ENCODE measurements around the gene DPYD.

DPYD gene

GRCh38 chr1:97712980-97713379 is 207.9 kb downstream of the DPYD start:
- Histone ChIP-seq H3K4me1 (ENCODE audit: control insufficient read depth, insufficient read depth, low read length) (no peaks in the 10 kb centered on the region), H3K4me3 (ENCODE audit: low read depth, low read length) (no peak overlapping the region), H3K36me3 (ENCODE audit: control insufficient read depth, insufficient read depth, low read length) (no peaks in the 10 kb centered on the region), H3K27me3 (ENCODE audit: control insufficient read depth, insufficient read depth, low read length) (no peaks in the 10 kb centered on the region), H3K9ac (ENCODE audit: low read length) (no peak overlapping the region), H3K9me3 (ENCODE audit: control insufficient read depth, insufficient read depth, low read depth, low read length) (no peaks in the 10 kb centered on the region), H3K27ac (ENCODE audit: low read depth, low read length) (no peak overlapping the region)

- no peak overlapping the region for H3K9ac ChIP-seq (ENCODE audit: low read length)
- no peak overlapping the region for H3K27ac ChIP-seq (ENCODE audit: low read depth, low read length)
- no peaks in the 10 kb centered on the region for H3K9me3 ChIP-seq (ENCODE audit: control insufficient read depth, insufficient read depth, low read depth, low read length)
- H3K4me1 ChIP-seq (ENCODE audit: control insufficient read depth, insufficient read depth, low read length), result no peaks in the 10 kb centered on the region
- H3K27me3 ChIP-seq (ENCODE audit: control insufficient read depth, insufficient read depth, low read length), result no peaks in the 10 kb centered on the region
- H3K36me3 ChIP-seq (ENCODE audit: control insufficient read depth, insufficient read depth, low read length), result no peaks in the 10 kb centered on the region
- H3K4me3 ChIP-seq (ENCODE audit: low read depth, low read length), result no peak overlapping the region
Measured at GRCh38 chr1:97711858-97712257, 209.0 kb downstream of the DPYD start.

- no peak overlapping the region for H3K27ac ChIP-seq (ENCODE audit: low read depth, low read length)
- no peak overlapping the region for H3K9ac ChIP-seq (ENCODE audit: low read length)
- H3K27me3 ChIP-seq (ENCODE audit: control insufficient read depth, insufficient read depth, low read length), result no peaks in the 10 kb centered on the region
- H3K4me1 ChIP-seq (ENCODE audit: control insufficient read depth, insufficient read depth, low read length), result no peaks in the 10 kb centered on the region
- no peaks in the 10 kb centered on the region for H3K9me3 ChIP-seq (ENCODE audit: control insufficient read depth, insufficient read depth, low read depth, low read length)
- H3K4me3 ChIP-seq (ENCODE audit: low read depth, low read length), result no peak overlapping the region
- no peaks in the 10 kb centered on the region for H3K36me3 ChIP-seq (ENCODE audit: control insufficient read depth, insufficient read depth, low read length)
Measured at GRCh38 chr1:97693601-97694000, 227.2 kb downstream of the DPYD start.

DNA sequence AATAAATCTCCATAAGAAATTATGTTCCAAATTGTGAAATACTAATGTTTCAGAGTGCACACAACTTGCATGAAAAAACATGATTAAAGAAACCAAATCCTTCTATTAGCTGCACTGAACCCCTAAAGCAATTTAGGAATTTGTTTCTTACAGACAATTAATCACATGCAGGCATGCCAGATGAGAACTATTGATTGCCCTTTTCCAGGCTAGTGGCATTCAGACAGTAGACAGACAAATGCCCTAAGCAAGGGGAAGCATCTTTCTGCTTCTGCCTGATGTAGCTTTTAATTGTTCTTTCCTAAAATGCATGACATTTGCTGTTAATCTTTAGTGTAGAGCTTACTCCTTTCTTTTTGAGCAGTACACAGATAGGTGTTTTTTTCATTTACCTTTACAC is 229.5 kb downstream of the DPYD start:
- no peaks in the 10 kb centered on the region for H3K9me3 ChIP-seq (ENCODE audit: control insufficient read depth, insufficient read depth, low read depth, low read length)
- H3K9ac ChIP-seq (ENCODE audit: low read length), result no peak overlapping the region
- H3K4me1 ChIP-seq (ENCODE audit: control insufficient read depth, insufficient read depth, low read length), result no peaks in the 10 kb centered on the region
- H3K27ac ChIP-seq (ENCODE audit: low read depth, low read length), result no peak overlapping the region
- no peaks in the 10 kb centered on the region for H3K27me3 ChIP-seq (ENCODE audit: control insufficient read depth, insufficient read depth, low read length)
- H3K4me3 ChIP-seq (ENCODE audit: low read depth, low read length), result no peak overlapping the region
- H3K36me3 ChIP-seq (ENCODE audit: control insufficient read depth, insufficient read depth, low read length), result no peaks in the 10 kb centered on the region

DNA sequence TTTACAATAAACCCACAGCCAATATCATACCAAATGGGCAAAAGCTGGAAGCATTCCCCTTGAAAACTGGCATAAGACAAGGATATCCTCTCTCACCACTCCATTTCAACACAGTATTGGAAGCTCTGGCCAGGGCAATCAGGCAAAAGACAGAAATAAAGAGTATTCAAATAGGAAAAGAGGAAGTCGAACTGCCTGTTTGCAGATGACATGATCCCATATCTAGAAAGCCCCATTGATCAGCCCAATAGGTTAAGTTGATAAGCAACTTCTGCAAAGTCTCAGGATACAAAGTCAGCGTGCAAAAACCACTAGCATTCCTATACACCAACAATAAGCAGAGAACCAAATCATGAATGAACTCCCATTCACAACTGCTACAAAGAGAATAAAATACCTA is 235.5 kb downstream of the DPYD start:
- Histone ChIP-seq H3K9ac (ENCODE audit: low read length) (no peak overlapping the region), H3K4me1 (ENCODE audit: control insufficient read depth, insufficient read depth, low read length) (no peaks in the 10 kb centered on the region), H3K27me3 (ENCODE audit: control insufficient read depth, insufficient read depth, low read length) (no peaks in the 10 kb centered on the region), H3K9me3 (ENCODE audit: control insufficient read depth, insufficient read depth, low read depth, low read length) (no peaks in the 10 kb centered on the region), H3K36me3 (ENCODE audit: control insufficient read depth, insufficient read depth, low read length) (no peaks in the 10 kb centered on the region), H3K27ac (ENCODE audit: low read depth, low read length) (no peak overlapping the region), H3K4me3 (ENCODE audit: low read depth, low read length) (no peak overlapping the region)

DNA sequence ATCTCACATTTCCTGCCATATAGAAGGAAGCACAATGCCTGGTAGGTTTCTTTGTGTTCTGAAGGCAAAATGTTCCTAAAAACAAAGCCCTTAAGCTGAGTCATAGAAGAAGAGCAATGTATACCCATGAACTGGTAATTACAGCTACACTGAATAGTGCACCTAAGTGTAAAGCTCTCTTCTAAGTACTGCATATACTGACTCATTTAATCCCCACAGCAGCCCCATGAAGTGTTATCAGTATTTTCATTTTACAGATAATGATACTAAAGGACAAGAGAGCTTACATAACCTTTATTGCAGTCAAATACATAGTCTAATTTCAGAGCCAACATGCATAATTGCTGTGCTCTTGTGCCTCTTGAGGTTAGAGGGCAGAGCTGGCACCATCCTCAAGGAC is 239.9 kb downstream of the DPYD start:
- no peak overlapping the region for H3K27ac ChIP-seq (ENCODE audit: low read depth, low read length)
- no peaks in the 10 kb centered on the region for H3K27me3 ChIP-seq (ENCODE audit: control insufficient read depth, insufficient read depth, low read length)
- no peaks in the 10 kb centered on the region for H3K4me1 ChIP-seq (ENCODE audit: control insufficient read depth, insufficient read depth, low read length)
- no peak overlapping the region for H3K4me3 ChIP-seq (ENCODE audit: low read depth, low read length)
- no peak overlapping the region for H3K9ac ChIP-seq (ENCODE audit: low read length)
- no peaks in the 10 kb centered on the region for H3K9me3 ChIP-seq (ENCODE audit: control insufficient read depth, insufficient read depth, low read depth, low read length)
- no peaks in the 10 kb centered on the region for H3K36me3 ChIP-seq (ENCODE audit: control insufficient read depth, insufficient read depth, low read length)

GRCh38 chr1:97680470-97680869 is 240.4 kb downstream of the DPYD start:
- H3K27me3 ChIP-seq (ENCODE audit: control insufficient read depth, insufficient read depth, low read length), result no peaks in the 10 kb centered on the region
- H3K4me3 ChIP-seq (ENCODE audit: low read depth, low read length), result no peak overlapping the region
- no peak overlapping the region for H3K9ac ChIP-seq (ENCODE audit: low read length)
- no peak overlapping the region for H3K27ac ChIP-seq (ENCODE audit: low read depth, low read length)
- no peaks in the 10 kb centered on the region for H3K36me3 ChIP-seq (ENCODE audit: control insufficient read depth, insufficient read depth, low read length)
- H3K4me1 ChIP-seq (ENCODE audit: control insufficient read depth, insufficient read depth, low read length), result no peaks in the 10 kb centered on the region
- no peaks in the 10 kb centered on the region for H3K9me3 ChIP-seq (ENCODE audit: control insufficient read depth, insufficient read depth, low read depth, low read length)

DNA sequence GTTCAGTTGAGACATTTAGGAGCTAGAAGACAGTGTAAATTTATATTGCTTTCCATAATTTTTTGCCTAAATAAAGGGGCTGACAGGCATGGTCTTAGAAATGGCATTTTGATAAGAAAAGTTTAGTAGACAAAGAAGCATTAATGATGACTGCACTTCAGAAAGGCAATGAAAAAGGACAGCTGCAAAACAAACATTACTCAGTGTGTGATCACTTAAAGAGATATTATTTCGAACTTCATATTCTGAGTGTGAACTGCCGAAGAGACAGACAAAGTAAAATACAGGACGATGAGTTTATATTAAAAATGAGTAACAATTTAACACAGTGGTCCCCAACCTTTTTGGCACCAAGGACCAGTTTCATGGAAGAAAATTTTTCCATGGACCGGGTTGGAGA is 243.1 kb downstream of the DPYD start:
- Histone ChIP-seq H3K9me3 (ENCODE audit: control insufficient read depth, insufficient read depth, low read depth, low read length) (no peaks in the 10 kb centered on the region), H3K4me3 (ENCODE audit: low read depth, low read length) (no peak overlapping the region), H3K27me3 (ENCODE audit: control insufficient read depth, insufficient read depth, low read length) (no peaks in the 10 kb centered on the region), H3K36me3 (ENCODE audit: control insufficient read depth, insufficient read depth, low read length) (no peaks in the 10 kb centered on the region), H3K9ac (ENCODE audit: low read length) (no peak overlapping the region), H3K27ac (ENCODE audit: low read depth, low read length) (no peak overlapping the region), H3K4me1 (ENCODE audit: control insufficient read depth, insufficient read depth, low read length) (no peaks in the 10 kb centered on the region)

DNA sequence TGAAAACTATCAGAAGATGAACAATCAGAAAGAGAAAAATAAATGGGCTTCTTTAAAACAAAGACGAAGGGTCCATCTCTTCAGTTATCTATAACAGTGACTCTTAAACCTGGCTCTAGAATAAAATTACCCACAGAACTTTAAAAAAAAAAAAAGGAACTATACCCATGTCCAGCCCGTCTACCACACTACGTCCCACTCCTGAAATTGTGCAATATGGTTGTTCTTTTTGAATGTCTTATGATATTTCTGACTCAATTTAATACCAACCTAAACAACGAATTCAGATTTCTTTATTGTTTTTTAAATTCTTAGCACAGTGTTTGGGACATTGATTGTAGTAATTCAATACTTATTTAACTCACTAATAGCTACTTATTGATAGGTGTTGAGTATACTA is 246.3 kb downstream of the DPYD start:
- Histone ChIP-seq H3K9me3 (ENCODE audit: control insufficient read depth, insufficient read depth, low read depth, low read length) (0 out of 2 replicates have a peak, but pooled peaks cover 3% of the 10 kb centered on the region), H3K9ac (ENCODE audit: low read length) (no peak overlapping the region), H3K4me1 (ENCODE audit: control insufficient read depth, insufficient read depth, low read length) (no peaks in the 10 kb centered on the region), H3K27ac (ENCODE audit: low read depth, low read length) (no peak overlapping the region), H3K27me3 (ENCODE audit: control insufficient read depth, insufficient read depth, low read length) (no peaks in the 10 kb centered on the region), H3K4me3 (ENCODE audit: low read depth, low read length) (no peak overlapping the region), H3K36me3 (ENCODE audit: control insufficient read depth, insufficient read depth, low read length) (no peaks in the 10 kb centered on the region)

DNA sequence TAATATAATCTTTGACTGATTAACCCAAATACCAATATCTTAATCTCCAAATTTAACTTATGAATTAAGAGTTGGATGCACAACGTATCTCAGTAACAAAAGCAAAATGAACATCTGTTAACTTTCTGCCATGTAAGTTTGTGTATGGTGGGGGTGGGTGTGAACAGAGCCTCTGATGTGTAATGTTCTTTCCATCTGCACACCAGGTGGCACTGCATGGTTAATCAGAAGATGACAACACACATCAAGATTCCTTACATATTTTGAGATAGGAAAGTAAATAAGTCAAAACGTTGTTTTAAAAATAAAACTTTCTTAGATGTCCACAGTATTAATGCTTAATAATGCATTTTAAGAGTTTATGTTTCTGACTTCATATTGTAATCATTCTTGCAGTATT is 251.9 kb downstream of the DPYD start:
- H3K27ac ChIP-seq (ENCODE audit: low read depth, low read length), result no peak overlapping the region
- no peaks in the 10 kb centered on the region for H3K36me3 ChIP-seq (ENCODE audit: control insufficient read depth, insufficient read depth, low read length)
- no peak overlapping the region for H3K4me3 ChIP-seq (ENCODE audit: low read depth, low read length)
- H3K4me1 ChIP-seq (ENCODE audit: control insufficient read depth, insufficient read depth, low read length), result no peaks in the 10 kb centered on the region
- no peak overlapping the region for H3K9ac ChIP-seq (ENCODE audit: low read length)
- 0 out of 2 replicates have a peak, but pooled peaks cover 3% of the 10 kb centered on the region for H3K9me3 ChIP-seq (ENCODE audit: control insufficient read depth, insufficient read depth, low read depth, low read length)
- no peaks in the 10 kb centered on the region for H3K27me3 ChIP-seq (ENCODE audit: control insufficient read depth, insufficient read depth, low read length)

- Histone ChIP-seq H3K27ac (ENCODE audit: low read depth, low read length) (no peak overlapping the region), H3K9ac (ENCODE audit: low read length) (no peak overlapping the region)
Measured at GRCh38 chr1:97660431-97661105, 260.3 kb downstream of the DPYD start.

More at GRCh38 chr1:97660431-97661105, 260.3 kb downstream of the DPYD start:
- Histone ChIP-seq H3K4me3 (ENCODE audit: low read depth, low read length) (no peak overlapping the region), H3K9me3 (ENCODE audit: control insufficient read depth, insufficient read depth, low read depth, low read length) (no peaks in the 10 kb centered on the region), H3K4me1 (ENCODE audit: control insufficient read depth, insufficient read depth, low read length) (no peaks in the 10 kb centered on the region; the same call in 1 of the 2 replicates), H3K27me3 (ENCODE audit: control insufficient read depth, insufficient read depth, low read length) (no peaks in the 10 kb centered on the region), H3K36me3 (ENCODE audit: control insufficient read depth, insufficient read depth, low read length) (no peaks in the 10 kb centered on the region)
